SK-N-SH treated with all-trans-retinoic acid at 6 μM for 48 hours (cell line): Measurements from ENCODE around the gene RNF10.

Source experiments
- ATAC-seq: fragments of 200-7000 bp; cut with Tn5 transposase; 3 replicates; pipeline ENCODE4 v1.9.1; 2020; ENCODE audit warnings: mild to moderate bottlenecking, moderate library complexity
- ARNTL ChIP-seq: fragments of 450-650 bp; formaldehyde crosslinking; IDR thresholded peaks from 2 replicates; pipeline ENCODE4 v1.5.0; 2020; ENCODE audit warnings: low read depth, mild to moderate bottlenecking, moderate library complexity, borderline replicate concordance
- BACH2 ChIP-seq: fragments of 250-450 bp; sonication (Bioruptor Pico); IDR thresholded peaks from 2 replicates; pipeline ENCODE4 v1.9.0; 2021; ENCODE audit warnings: mild to moderate bottlenecking, borderline replicate concordance
- ESRRG ChIP-seq: fragments of 250-450 bp; sonication (Bioruptor Pico); IDR thresholded peaks from 2 replicates; pipeline ENCODE4 v1.6.1; 2021; ENCODE audit warnings: mild to moderate bottlenecking
- GLIS3 ChIP-seq: fragments of 250-450 bp; sonication (Bioruptor Pico); IDR thresholded peaks from 2 replicates; pipeline ENCODE4 v1.5.0; 2020; ENCODE audit warnings: mild to moderate bottlenecking, moderate library complexity
- ISL1 ChIP-seq: fragments of 250-450 bp; sonication (Bioruptor Pico); IDR thresholded peaks from 2 replicates; pipeline ENCODE4 v2.1.2; 2022; ENCODE audit warnings: mild to moderate bottlenecking, moderate library complexity
- OSR1 ChIP-seq: fragments of 250-450 bp; sonication (Bioruptor Pico); IDR thresholded peaks from 2 replicates; pipeline ENCODE4 v1.8.0; 2022; ENCODE audit warnings: moderate library complexity, mild to moderate bottlenecking, inconsistent platforms
- PPARA ChIP-seq: fragments of 250-450 bp; sonication (Bioruptor Pico); IDR thresholded peaks from 2 replicates; pipeline ENCODE4 v1.5.0; 2020; ENCODE audit warnings: mild to moderate bottlenecking, borderline replicate concordance
- RARB ChIP-seq: fragments of 250-450 bp; sonication (Bioruptor Pico); IDR thresholded peaks from 2 replicates; pipeline ENCODE4 v1.8.0; 2021; ENCODE audit warnings: mild to moderate bottlenecking, moderate library complexity
- TCF4 ChIP-seq: fragments of 250-450 bp; sonication (Bioruptor Pico); IDR thresholded peaks from 2 replicates; pipeline ENCODE4 v1.8.0; 2021; ENCODE audit warnings: mild to moderate bottlenecking, moderate library complexity, borderline replicate concordance
- ZFP3 ChIP-seq: fragments of 250-450 bp; sonication (Bioruptor Pico); IDR thresholded peaks from 2 replicates; pipeline ENCODE4 v1.5.0; 2020; ENCODE audit warnings: mild to moderate bottlenecking, moderate library complexity
- ZFP30 ChIP-seq: fragments of 450-650 bp; formaldehyde crosslinking; IDR thresholded peaks from 2 replicates; pipeline ENCODE4 v1.5.0; 2022; ENCODE audit warnings: mild to moderate bottlenecking, moderate library complexity
- ZNF70 ChIP-seq: fragments of 450-650 bp; formaldehyde crosslinking; IDR thresholded peaks from 2 replicates; pipeline ENCODE4 v1.5.0; 2020; ENCODE audit warnings: mild to moderate bottlenecking, moderate library complexity
- ZNF8 ChIP-seq: fragments of 450-650 bp; formaldehyde crosslinking; IDR thresholded peaks from 2 replicates; pipeline ENCODE4 v1.5.0; 2020; ENCODE audit warnings: mild to moderate bottlenecking, moderate library complexity
- TF ChIP-seq, protein P1 (sequence below): fragments of 250-450 bp; sonication (Bioruptor Pico); IDR thresholded peaks from 2 replicates; pipeline ENCODE4 v1.5.1; 2021; ENCODE audit warnings: mild to moderate bottlenecking, moderate library complexity
- TF ChIP-seq, protein P2 (sequence below): fragments of 250-450 bp; sonication (Bioruptor Pico); IDR thresholded peaks from 2 replicates; pipeline ENCODE4 v1.8.0; 2021; ENCODE audit warnings: low read depth, mild to moderate bottlenecking, moderate library complexity, borderline replicate concordance
- TF ChIP-seq, protein P3 (sequence below): fragments of 250-450 bp; sonication (Bioruptor Pico); IDR thresholded peaks from 2 replicates; pipeline ENCODE4 v1.5.0; 2020; ENCODE audit warnings: mild to moderate bottlenecking, moderate library complexity
- TF ChIP-seq, protein P4 (sequence below): fragments of 250-450 bp; sonication (Bioruptor Pico); IDR thresholded peaks from 2 replicates; pipeline ENCODE4 v1.8.0; 2020; ENCODE audit warnings: mild to moderate bottlenecking, moderate library complexity, borderline replicate concordance

RNF10 gene

DNA sequence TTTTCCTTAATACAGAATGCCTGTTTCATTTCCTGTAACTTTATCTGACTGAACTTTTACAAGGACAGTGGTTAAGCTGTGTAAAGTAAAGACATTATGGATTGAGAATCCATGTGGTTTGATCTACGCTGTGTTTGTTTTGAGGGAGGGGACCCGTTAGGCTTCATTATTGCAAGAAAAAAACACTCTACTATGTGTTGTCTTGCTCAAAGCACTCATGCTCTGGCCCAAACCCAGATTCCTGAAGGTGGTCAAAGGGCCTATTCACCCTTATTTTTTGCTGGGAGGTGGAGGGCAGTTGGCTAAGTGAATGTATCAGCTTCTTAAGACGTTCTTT, 11.9 kb downstream of the RNF10 start (continued):
- TF ChIP-seq PPARA (CRISPR knock-in tag) (no peak), ZFP30 (CRISPR knock-in tag) (no peak), ESRRG (CRISPR knock-in tag) (no peak)
- TF ChIP-seq, protein P1, sequence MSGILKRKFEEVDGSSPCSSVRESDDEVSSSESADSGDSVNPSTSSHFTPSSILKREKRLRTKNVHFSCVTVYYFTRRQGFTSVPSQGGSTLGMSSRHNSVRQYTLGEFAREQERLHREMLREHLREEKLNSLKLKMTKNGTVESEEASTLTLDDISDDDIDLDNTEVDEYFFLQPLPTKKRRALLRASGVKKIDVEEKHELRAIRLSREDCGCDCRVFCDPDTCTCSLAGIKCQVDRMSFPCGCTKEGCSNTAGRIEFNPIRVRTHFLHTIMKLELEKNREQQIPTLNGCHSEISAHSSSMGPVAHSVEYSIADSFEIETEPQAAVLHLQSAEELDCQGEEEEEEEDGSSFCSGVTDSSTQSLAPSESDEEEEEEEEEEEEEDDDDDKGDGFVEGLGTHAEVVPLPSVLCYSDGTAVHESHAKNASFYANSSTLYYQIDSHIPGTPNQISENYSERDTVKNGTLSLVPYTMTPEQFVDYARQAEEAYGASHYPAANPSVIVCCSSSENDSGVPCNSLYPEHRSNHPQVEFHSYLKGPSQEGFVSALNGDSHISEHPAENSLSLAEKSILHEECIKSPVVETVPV (CRISPR knock-in tag), result no peak
- TF ChIP-seq, protein P2, sequence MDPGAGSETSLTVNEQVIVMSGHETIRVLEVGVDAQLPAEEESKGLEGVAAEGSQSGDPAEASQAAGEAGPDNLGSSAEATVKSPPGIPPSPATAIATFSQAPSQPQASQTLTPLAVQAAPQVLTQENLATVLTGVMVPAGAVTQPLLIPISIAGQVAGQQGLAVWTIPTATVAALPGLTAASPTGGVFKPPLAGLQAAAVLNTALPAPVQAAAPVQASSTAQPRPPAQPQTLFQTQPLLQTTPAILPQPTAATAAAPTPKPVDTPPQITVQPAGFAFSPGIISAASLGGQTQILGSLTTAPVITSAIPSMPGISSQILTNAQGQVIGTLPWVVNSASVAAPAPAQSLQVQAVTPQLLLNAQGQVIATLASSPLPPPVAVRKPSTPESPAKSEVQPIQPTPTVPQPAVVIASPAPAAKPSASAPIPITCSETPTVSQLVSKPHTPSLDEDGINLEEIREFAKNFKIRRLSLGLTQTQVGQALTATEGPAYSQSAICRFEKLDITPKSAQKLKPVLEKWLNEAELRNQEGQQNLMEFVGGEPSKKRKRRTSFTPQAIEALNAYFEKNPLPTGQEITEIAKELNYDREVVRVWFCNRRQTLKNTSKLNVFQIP (CRISPR knock-in tag), result no peak

DNA sequence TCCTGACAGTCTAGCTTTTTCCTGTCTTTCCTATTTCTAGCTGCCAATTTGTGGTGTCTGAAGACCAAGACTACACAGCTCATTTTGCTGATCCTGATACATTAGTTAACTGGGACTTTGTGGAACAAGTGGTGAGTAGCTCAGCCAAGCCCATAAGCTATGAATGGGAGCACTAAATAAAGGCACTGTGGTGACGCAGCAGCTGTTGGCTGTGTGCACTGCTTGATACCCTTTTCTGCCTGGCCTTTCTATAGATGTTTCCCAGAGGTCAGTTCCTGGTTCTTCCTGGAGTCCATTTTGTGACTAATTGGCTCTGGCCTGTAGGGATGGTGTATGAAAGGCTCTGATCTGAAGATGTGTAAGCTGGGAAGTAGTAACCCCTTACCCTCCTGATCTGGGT, 20.5 kb downstream of the RNF10 start:
- no peak for ATAC-seq
- TF ChIP-seq, protein P3, sequence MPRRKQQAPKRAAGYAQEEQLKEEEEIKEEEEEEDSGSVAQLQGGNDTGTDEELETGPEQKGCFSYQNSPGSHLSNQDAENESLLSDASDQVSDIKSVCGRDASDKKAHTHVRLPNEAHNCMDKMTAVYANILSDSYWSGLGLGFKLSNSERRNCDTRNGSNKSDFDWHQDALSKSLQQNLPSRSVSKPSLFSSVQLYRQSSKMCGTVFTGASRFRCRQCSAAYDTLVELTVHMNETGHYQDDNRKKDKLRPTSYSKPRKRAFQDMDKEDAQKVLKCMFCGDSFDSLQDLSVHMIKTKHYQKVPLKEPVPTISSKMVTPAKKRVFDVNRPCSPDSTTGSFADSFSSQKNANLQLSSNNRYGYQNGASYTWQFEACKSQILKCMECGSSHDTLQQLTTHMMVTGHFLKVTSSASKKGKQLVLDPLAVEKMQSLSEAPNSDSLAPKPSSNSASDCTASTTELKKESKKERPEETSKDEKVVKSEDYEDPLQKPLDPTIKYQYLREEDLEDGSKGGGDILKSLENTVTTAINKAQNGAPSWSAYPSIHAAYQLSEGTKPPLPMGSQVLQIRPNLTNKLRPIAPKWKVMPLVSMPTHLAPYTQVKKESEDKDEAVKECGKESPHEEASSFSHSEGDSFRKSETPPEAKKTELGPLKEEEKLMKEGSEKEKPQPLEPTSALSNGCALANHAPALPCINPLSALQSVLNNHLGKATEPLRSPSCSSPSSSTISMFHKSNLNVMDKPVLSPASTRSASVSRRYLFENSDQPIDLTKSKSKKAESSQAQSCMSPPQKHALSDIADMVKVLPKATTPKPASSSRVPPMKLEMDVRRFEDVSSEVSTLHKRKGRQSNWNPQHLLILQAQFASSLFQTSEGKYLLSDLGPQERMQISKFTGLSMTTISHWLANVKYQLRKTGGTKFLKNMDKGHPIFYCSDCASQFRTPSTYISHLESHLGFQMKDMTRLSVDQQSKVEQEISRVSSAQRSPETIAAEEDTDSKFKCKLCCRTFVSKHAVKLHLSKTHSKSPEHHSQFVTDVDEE (CRISPR knock-in tag), result no peak

DNA sequence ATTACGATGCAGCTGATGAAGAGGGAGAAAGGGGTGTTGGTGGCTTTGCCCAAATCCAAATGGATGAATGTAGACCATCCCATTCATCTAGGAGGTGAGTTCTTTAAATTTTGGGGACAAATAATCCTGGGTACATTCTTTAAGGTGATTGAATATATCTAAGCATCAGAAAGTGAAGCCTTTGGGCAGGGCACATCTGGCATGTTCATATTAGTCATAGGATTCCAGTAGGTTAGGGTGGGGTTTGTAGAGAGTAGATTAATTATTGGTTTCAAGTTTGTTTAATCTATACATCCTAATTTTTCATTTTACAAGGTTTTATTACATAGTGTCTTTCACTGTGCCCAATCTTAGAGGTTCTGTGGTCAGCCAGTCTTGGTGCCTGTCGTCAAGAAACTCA, 23.4 kb downstream of the RNF10 start:
- no peak for ATAC-seq
- TF ChIP-seq PPARA (CRISPR knock-in tag) (no peak), BACH2 (CRISPR knock-in tag) (no peak), GLIS3 (CRISPR knock-in tag) (no peak), OSR1 (no peak), ARNTL (no peak), RARB (CRISPR knock-in tag) (no peak), ZNF8 (CRISPR knock-in tag) (no peak), ISL1 (CRISPR knock-in tag) (no peak), ZNF70 (CRISPR knock-in tag) (no peak), ZFP30 (CRISPR knock-in tag) (no peak), TCF4 (CRISPR knock-in tag) (no peak), ZFP3 (CRISPR knock-in tag) (no peak)
- TF ChIP-seq, protein P3 (CRISPR knock-in tag), result no peak
- TF ChIP-seq, protein P4, sequence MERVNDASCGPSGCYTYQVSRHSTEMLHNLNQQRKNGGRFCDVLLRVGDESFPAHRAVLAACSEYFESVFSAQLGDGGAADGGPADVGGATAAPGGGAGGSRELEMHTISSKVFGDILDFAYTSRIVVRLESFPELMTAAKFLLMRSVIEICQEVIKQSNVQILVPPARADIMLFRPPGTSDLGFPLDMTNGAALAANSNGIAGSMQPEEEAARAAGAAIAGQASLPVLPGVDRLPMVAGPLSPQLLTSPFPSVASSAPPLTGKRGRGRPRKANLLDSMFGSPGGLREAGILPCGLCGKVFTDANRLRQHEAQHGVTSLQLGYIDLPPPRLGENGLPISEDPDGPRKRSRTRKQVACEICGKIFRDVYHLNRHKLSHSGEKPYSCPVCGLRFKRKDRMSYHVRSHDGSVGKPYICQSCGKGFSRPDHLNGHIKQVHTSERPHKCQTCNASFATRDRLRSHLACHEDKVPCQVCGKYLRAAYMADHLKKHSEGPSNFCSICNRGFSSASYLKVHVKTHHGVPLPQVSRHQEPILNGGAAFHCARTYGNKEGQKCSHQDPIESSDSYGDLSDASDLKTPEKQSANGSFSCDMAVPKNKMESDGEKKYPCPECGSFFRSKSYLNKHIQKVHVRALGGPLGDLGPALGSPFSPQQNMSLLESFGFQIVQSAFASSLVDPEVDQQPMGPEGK, result no peak
- TF ChIP-seq, protein P2 (CRISPR knock-in tag), result no peak
- TF ChIP-seq, protein P1 (CRISPR knock-in tag), result no peak
